Transverse colon (tissue), 4 donors: Measurements from ENCODE around the gene PCDHA3. TPM values are rescaled to one million over a fixed set of nuclear protein-coding genes. Genes with fewer than 3 reads are reported as not detected.
"Not testable (repeated sequence)": the region's sequence is repeated elsewhere in the genome, so short reads cannot be mapped to it uniquely, and the experiment has no call there.

ENCODE experiments used
- DNase-seq: peaks from one replicate; pipeline ENCODE4 v3.0.0-alpha.2; 2019
- H3K27ac ChIP-seq, 4 donors: fragments of 200-600 bp; sonication (generic); 2 replicates each; pipeline ENCODE4 v1.5.1; 2016 to 2018; ENCODE audit warnings: inconsistent platforms in 4 of 4
- H3K27me3 ChIP-seq: fragments of 200-600 bp; sonication (generic); 2 replicates; pipeline ENCODE4 v1.5.1; 2017; ENCODE audit warnings: inconsistent platforms
- H3K36me3 ChIP-seq, 4 donors: fragments of 200-600 bp; sonication (generic); 2 replicates each; pipeline ENCODE4 v1.5.1; 2017 to 2019; ENCODE audit warnings: inconsistent platforms in 4 of 4
- H3K4me1 ChIP-seq, 4 donors: fragments of 200-600 bp; sonication (generic); 2 replicates each; pipeline ENCODE4 v1.5.1; 2017 to 2020; ENCODE audit warnings: inconsistent platforms in 4 of 4
- H3K4me3 ChIP-seq, 4 donors: fragments of 200-600 bp; sonication (generic); 1 replicate in 1 of 4; 2 replicates in 3 of 4; pipeline versions ENCODE4 v1.5.1 to v1.6.1; 2017 to 2019; ENCODE audit warnings: inconsistent platforms in 4 of 4
- H3K9me3 ChIP-seq, 2 donors: fragments of 200-600 bp; sonication (generic); 2 replicates each; pipeline ENCODE4 v1.5.1; 2017 to 2019; ENCODE audit warnings: inconsistent platforms in 2 of 2
- CTCF ChIP-seq, 5 experiments: fragments of 200-600 bp in 3 of 5; fragments of 450-650 bp in 2 of 5; sonication (generic) in 3 of 5; IDR thresholded peaks; 1 replicate in 2 of 5; 2 replicates in 3 of 5; pipeline ENCODE4 v1.5.1; 2016 to 2017; ENCODE audit warnings: antibody characterized with exemption in 5 of 5, inconsistent platforms in 3 of 5, mild to moderate bottlenecking in 2 of 5, moderate library complexity in 1 of 5
- EP300 ChIP-seq: sonication (generic); formaldehyde crosslinking; IDR thresholded peaks from one replicate; pipeline ENCODE4 v1.6.1; 2017; ENCODE audit warnings: antibody characterized with exemption, low read depth
- POLR2A ChIP-seq: fragments of 450-650 bp; IDR thresholded peaks from one replicate; pipeline ENCODE4 v1.6.1; 2016; ENCODE audit warnings: antibody characterized with exemption, mild to moderate bottlenecking, moderate library complexity
- POLR2AphosphoS5 ChIP-seq, 3 donors: sonication (generic); formaldehyde crosslinking; IDR thresholded peaks; one replicate each; pipeline ENCODE4 v1.6.1; 2016; ENCODE audit warnings: antibody characterized with exemption in 3 of 3
- WGBS, 2 donors: methylation state at CpG; one replicate each; pipeline ENCODE4 v1.1.5; 2018; ENCODE audit warnings: low coverage in 1 of 2; 5-methylcytosine and 5-hydroxymethylcytosine counted together
- in situ Hi-C, 4 donors: fragments of 200-750 bp; cut with MboI; loops; one replicate each; pipeline versions ENCODE4 v1.15.0 to v1.15.1; 2017; ENCODE audit warnings: low sequenced_read_pairs in 3 of 4, low pct_ligation_motif_present in 1 of 4, low pct_unique_long_range_greater_than_20kb in 1 of 4
- intact Hi-C: fragments of 100-400 bp; cut with DNase I; formaldehyde crosslinking; loops from one replicate; pipeline ENCODE4 v1.15.1; 2023; ENCODE audit warnings: low total_unique reads
- total RNA-seq, 4 donors: library from RNA; depleted of rRNA; stranded (reverse); fragments of >200 nt; gene quantifications; one replicate each; pipeline ENCODE4 v1.1.0, GENCODE V29; 2016

The PCDHA3 gene
- total RNA-seq, 4 donors from 2014 or later, result 0.32 to 8.8 (median 0.41) TPM; not detected in 1

- Histone ChIP-seq H3K4me1 (no peaks in the 10 kb centered on the region), H3K36me3 (no peaks in the 10 kb centered on the region), H3K4me3 (no peak overlapping the region), H3K27ac (no peak overlapping the region), H3K27me3 (no peaks in the 10 kb centered on the region), H3K9me3 (peaks cover 5 to 22% of the 10 kb centered on the region in 2 donors)
- intact Hi-C loops, result no loop called here
- 89% methylated on average over 43 of the region's 43 CpGs; no CpG with 5 or more reads in 1 of the 2 donors for WGBS, 2 donors
- no peak for DNase-seq
- TF ChIP-seq EP300 (no peak), POLR2AphosphoS5 (IDR thresholded peaks at IDR 0.05) (no peak), CTCF (IDR thresholded peaks at IDR 0.05) (no peak), POLR2A (no peak)
- in situ Hi-C loops, result no loop called here
Observed at GRCh38 chr5:140808889-140809291, 8.0 kb downstream of the PCDHA3 start.

- WGBS, 2 donors, result 45 to 56% methylated on average over 17 to 39 of the region's 39 CpGs
- intact Hi-C loops, result no loop called here
Observed at GRCh38 chr5:140821375-140822280, 20.8 kb downstream of the PCDHA3 start, which contains the start of gene PCDHA5. TSS of gene PCDHA5 (plus strand) at chr5:140821613.

GRCh38 chr5:140822281-140822629, 21.4 kb downstream of the PCDHA3 start:
- no peak for DNase-seq
- intact Hi-C loops (no loop called here), in situ Hi-C loops (no loop called here)
- Histone ChIP-seq H3K36me3 (no peaks in the 10 kb centered on the region), H3K4me3 (no peak overlapping the region), H3K9me3 (peaks cover 8 to 26% of the 10 kb centered on the region in 2 donors), H3K27me3 (peaks cover 17% of the 10 kb centered on the region), H3K4me1 (no peaks in the 10 kb centered on the region), H3K27ac (no peak overlapping the region)
- TF ChIP-seq EP300 (no peak), POLR2A (no peak), CTCF (IDR thresholded peaks at IDR 0.05) (no peak)
- WGBS, 2 donors, result 33 to 38% methylated on average over 6 of the region's 6 CpGs

More at GRCh38 chr5:140821375-140822280, 20.8 kb downstream of the PCDHA3 start, which contains the start of gene PCDHA5:
- H3K36me3 ChIP-seq, result no peaks in the 10 kb centered on the region
- H3K4me3 ChIP-seq, result no peak within 1 kb of the TSS
- H3K4me1 ChIP-seq, result no peaks in the 10 kb centered on the region
- H3K9me3 ChIP-seq, result peaks cover 8 to 20% of the 10 kb centered on the region in 2 donors
- DNase-seq, result no peak
- H3K27ac ChIP-seq, result no peak within 1 kb of the TSS
- H3K27me3 ChIP-seq, result peaks cover 11% of the 10 kb centered on the region
- in situ Hi-C loops, result no loop called here
- peak in 1 of 5 experiments; percentile 23 for TF ChIP-seq CTCF (IDR thresholded peaks at IDR 0.05)
- TF ChIP-seq POLR2AphosphoS5 (IDR thresholded peaks at IDR 0.05), result no peak

GRCh38 chr5:140822969-140823368, 22.1 kb downstream of the PCDHA3 start:
- in situ Hi-C loops, H3K36me3 ChIP-seq, H3K27ac ChIP-seq, H3K4me1 ChIP-seq, H3K4me3 ChIP-seq, intact Hi-C loops, DNase-seq: not testable (repeated sequence)
- H3K27me3 ChIP-seq, result peaks cover 23% of the 10 kb centered on the region
- peaks cover 8 to 27% of the 10 kb centered on the region in 2 donors for H3K9me3 ChIP-seq
- 80 to 84% methylated on average over 1 to 48 of the region's 48 CpGs for WGBS, 2 donors
